GM12873 (cell line): ENCODE data around the gene RUNX2.

Experiments used
- CTCF ChIP-seq: IDR thresholded peaks from 2 replicates; pipeline ENCODE4 v1.5.1; 2012; ENCODE audit warnings: low read depth, mild to moderate bottlenecking, moderate library complexity, low read length, control low read depth; ENCODE audit not compliant: insufficient read depth; ENCODE audit errors: missing control alignments

Gene RUNX2

GRCh38 chr6:45548657-45549515 is 220.8 kb downstream of the RUNX2 start:
- TF ChIP-seq CTCF, result no peak

GRCh38 chr6:45552536-45552935 is 224.4 kb downstream of the RUNX2 start:
- TF ChIP-seq CTCF, result no peak

GRCh38 chr6:45553730-45554344 is 225.7 kb downstream of the RUNX2 start:
- no peak for TF ChIP-seq CTCF

- no peak for TF ChIP-seq CTCF
Measured at GRCh38 chr6:45554591-45554990, 226.5 kb downstream of the RUNX2 start.

- TF ChIP-seq CTCF, result no peak
Measured at GRCh38 chr6:45555981-45556771, 228.0 kb downstream of the RUNX2 start.

- no peak for TF ChIP-seq CTCF
Measured at GRCh38 chr6:45556828-45557227, 228.7 kb downstream of the RUNX2 start.

GRCh38 chr6:45557454-45557853 is 229.3 kb downstream of the RUNX2 start:
- TF ChIP-seq CTCF, result no peak
